Panc1 (cell line): Measurements from ENCODE around the gene GPR15. TPM values are rescaled to one million over a fixed set of nuclear protein-coding genes. Genes with fewer than 3 reads are reported as not detected.

ENCODE experiments used
- ATAC-seq: fragments of 200-7000 bp; cut with Tn5 transposase; 2 replicates; pipeline ENCODE4 v1.9.1; 2020; ENCODE audit warnings: mild to moderate bottlenecking, moderate library complexity
- BruUV-seq: library from RNA; stranded (reverse); fragments of 400-500 nt; replicated peaks from 2 replicates; lab custom pipeline; 2021; lab: Mats Ljungman, UMichigan
- CTCF ChIA-PET: fragments of 300-600 bp; sonication (Branson Sonifier 250); formaldehyde crosslinking; loops from one replicate; lab custom pipeline; 2022; ENCODE audit warnings: antibody characterized with exemption; lab: Charles Lee
- POLR2A ChIA-PET: fragments of 300-600 bp; sonication (Branson Sonifier 250); formaldehyde crosslinking; loops from one replicate; lab custom pipeline; 2022; ENCODE audit warnings: antibody characterized with exemption; lab: Charles Lee
- DNase-seq: peaks from one replicate; pipeline ENCODE4 v3.0.0-alpha.2; 2010; ENCODE audit warnings: low read depth, low spot score
- H3K27ac ChIP-seq: 2 replicates; pipeline ENCODE4 v1.5.1; 2011; ENCODE audit warnings: mild to moderate bottlenecking, low read length, inconsistent platforms
- H3K27me3 ChIP-seq: fragments of 200-500 bp; sonication (Bioruptor generic); 2 replicates; pipeline ENCODE4 v1.6.0; 2014; ENCODE audit warnings: low read length, inconsistent platforms; ENCODE audit not compliant: control insufficient read depth, insufficient read depth
- H3K36me3 ChIP-seq: fragments of 200-500 bp; sonication (Bioruptor generic); 2 replicates; pipeline ENCODE4 v1.5.1; 2014; ENCODE audit warnings: inconsistent platforms, mild to moderate bottlenecking, low read length, moderate library complexity; ENCODE audit not compliant: control insufficient read depth, insufficient read depth
- H3K4me1 ChIP-seq: 2 replicates; pipeline ENCODE4 v1.5.1; 2011; ENCODE audit warnings: inconsistent platforms, mild to moderate bottlenecking, low read length, moderate library complexity; ENCODE audit not compliant: control insufficient read depth, insufficient read depth
- H3K4me3 ChIP-seq, 2 experiments: 2 replicates each; pipeline ENCODE4 v1.5.1; 2011 to 2012; ENCODE audit warnings: low read depth in 2 of 2, low read length in 2 of 2, mild to moderate bottlenecking in 2 of 2, inconsistent platforms in 1 of 2, moderate library complexity in 1 of 2
- H3K9me3 ChIP-seq: fragments of 200-500 bp; sonication (Bioruptor generic); 2 replicates; pipeline ENCODE4 v1.5.1; 2014; ENCODE audit warnings: low read depth, mild to moderate bottlenecking, inconsistent platforms, low read length, moderate library complexity; ENCODE audit not compliant: control insufficient read depth, insufficient read depth
- POLR2AphosphoS5 ChIP-seq: IDR thresholded peaks from 2 replicates; pipeline ENCODE4 v1.6.1; 2012; ENCODE audit warnings: mild to moderate bottlenecking, low read depth, low read length, moderate library complexity
- SIN3A ChIP-seq: IDR thresholded peaks from 2 replicates; pipeline ENCODE4 v1.6.1; 2012; ENCODE audit warnings: low read depth, mild to moderate bottlenecking, low read length, moderate library complexity, borderline replicate concordance; ENCODE audit not compliant: insufficient read depth
- TCF7L2 ChIP-seq: IDR thresholded peaks from 2 replicates; pipeline ENCODE4 v1.6.1; 2011; ENCODE audit warnings: mild to moderate bottlenecking, low read depth, low read length, inconsistent platforms
- in situ Hi-C: cut with HindIII; loops from 2 replicates; pipeline ENCODE4 v1.10.0; 2016; ENCODE audit warnings: low sequenced_read_pairs, low pct_unique_long_range_greater_than_20kb
- intact Hi-C: fragments of 100-400 bp; cut with micrococcal nuclease; formaldehyde crosslinking; loops from one replicate; pipeline ENCODE4 v1.10.0; 2022; ENCODE audit not compliant: unreplicated experiment
- total RNA-seq: library from RNA; stranded (reverse); gene quantifications from one replicate; pipeline ENCODE4 v1.2.1, GENCODE V29; 2021; ENCODE audit not compliant: unreplicated experiment
- TF ChIP-seq, protein P1 (sequence below), 2 experiments: IDR thresholded peaks; 2 replicates each; pipeline ENCODE4 v1.6.1; 2011 to 2012; ENCODE audit warnings: low read depth in 2 of 2, control low read depth in 1 of 2, low read length in 1 of 2, mild to moderate bottlenecking in 1 of 2, moderate library complexity in 1 of 2; ENCODE audit not compliant: insufficient read depth in 1 of 2
- TF ChIP-seq, protein P2 (sequence below): fragments of 450-650 bp; IDR thresholded peaks from 2 replicates; pipeline ENCODE4 v1.5.1; 2017; ENCODE audit warnings: mild to moderate bottlenecking

GPR15 gene
- total RNA-seq, 1 experiment from 2014 or later = not detected

DNA sequence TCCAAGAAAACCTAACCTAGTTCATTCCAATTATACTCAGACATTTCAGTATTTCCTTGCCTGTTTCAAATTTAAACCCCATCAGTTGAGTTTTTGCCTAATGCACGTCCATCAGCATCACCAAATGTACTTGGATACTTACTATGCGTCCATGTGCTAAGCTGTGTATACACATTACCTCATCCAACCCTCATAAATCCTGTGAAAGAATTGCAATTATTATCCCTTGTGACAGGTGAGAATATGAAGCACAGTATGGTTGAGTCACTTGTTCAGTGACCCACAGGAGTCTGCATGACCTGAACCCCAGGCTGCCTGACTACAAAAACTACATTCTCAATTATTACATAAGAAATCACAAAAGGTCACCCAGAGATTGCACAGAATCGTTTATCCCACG lies 31.8 kb upstream of the GPR15 start:
- POLR2A ChIA-PET = no interaction called here
- H3K4me3 ChIP-seq = no peak overlapping the region
- no TSS peak for BruUV-seq
- H3K27me3 ChIP-seq = peaks cover 6% of the 10 kb centered on the region; the same call in 1 of the 2 replicates
- H3K9me3 ChIP-seq = no peaks in the 10 kb centered on the region
- in situ Hi-C loops = no loop called here
- CTCF ChIA-PET = no interaction called here
- H3K4me1 ChIP-seq = no peaks in the 10 kb centered on the region
- DNase-seq (no peak), ATAC-seq (no peak)
- intact Hi-C loops = no loop called here
- H3K27ac ChIP-seq = no peak overlapping the region
- no peaks in the 10 kb centered on the region for H3K36me3 ChIP-seq
- TF ChIP-seq SIN3A (no peak), POLR2AphosphoS5 (no peak), TCF7L2 (no peak)
- TF ChIP-seq, protein P1, sequence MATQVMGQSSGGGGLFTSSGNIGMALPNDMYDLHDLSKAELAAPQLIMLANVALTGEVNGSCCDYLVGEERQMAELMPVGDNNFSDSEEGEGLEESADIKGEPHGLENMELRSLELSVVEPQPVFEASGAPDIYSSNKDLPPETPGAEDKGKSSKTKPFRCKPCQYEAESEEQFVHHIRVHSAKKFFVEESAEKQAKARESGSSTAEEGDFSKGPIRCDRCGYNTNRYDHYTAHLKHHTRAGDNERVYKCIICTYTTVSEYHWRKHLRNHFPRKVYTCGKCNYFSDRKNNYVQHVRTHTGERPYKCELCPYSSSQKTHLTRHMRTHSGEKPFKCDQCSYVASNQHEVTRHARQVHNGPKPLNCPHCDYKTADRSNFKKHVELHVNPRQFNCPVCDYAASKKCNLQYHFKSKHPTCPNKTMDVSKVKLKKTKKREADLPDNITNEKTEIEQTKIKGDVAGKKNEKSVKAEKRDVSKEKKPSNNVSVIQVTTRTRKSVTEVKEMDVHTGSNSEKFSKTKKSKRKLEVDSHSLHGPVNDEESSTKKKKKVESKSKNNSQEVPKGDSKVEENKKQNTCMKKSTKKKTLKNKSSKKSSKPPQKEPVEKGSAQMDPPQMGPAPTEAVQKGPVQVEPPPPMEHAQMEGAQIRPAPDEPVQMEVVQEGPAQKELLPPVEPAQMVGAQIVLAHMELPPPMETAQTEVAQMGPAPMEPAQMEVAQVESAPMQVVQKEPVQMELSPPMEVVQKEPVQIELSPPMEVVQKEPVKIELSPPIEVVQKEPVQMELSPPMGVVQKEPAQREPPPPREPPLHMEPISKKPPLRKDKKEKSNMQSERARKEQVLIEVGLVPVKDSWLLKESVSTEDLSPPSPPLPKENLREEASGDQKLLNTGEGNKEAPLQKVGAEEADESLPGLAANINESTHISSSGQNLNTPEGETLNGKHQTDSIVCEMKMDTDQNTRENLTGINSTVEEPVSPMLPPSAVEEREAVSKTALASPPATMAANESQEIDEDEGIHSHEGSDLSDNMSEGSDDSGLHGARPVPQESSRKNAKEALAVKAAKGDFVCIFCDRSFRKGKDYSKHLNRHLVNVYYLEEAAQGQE (IDR thresholded peaks at IDR 0.05; ENCODE audit: insufficient read depth in 1 of 2, low read depth in 2 of 2, low read length in 1 of 2) = no peak
- TF ChIP-seq, protein P2, sequence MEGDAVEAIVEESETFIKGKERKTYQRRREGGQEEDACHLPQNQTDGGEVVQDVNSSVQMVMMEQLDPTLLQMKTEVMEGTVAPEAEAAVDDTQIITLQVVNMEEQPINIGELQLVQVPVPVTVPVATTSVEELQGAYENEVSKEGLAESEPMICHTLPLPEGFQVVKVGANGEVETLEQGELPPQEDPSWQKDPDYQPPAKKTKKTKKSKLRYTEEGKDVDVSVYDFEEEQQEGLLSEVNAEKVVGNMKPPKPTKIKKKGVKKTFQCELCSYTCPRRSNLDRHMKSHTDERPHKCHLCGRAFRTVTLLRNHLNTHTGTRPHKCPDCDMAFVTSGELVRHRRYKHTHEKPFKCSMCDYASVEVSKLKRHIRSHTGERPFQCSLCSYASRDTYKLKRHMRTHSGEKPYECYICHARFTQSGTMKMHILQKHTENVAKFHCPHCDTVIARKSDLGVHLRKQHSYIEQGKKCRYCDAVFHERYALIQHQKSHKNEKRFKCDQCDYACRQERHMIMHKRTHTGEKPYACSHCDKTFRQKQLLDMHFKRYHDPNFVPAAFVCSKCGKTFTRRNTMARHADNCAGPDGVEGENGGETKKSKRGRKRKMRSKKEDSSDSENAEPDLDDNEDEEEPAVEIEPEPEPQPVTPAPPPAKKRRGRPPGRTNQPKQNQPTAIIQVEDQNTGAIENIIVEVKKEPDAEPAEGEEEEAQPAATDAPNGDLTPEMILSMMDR = no peak

DNA sequence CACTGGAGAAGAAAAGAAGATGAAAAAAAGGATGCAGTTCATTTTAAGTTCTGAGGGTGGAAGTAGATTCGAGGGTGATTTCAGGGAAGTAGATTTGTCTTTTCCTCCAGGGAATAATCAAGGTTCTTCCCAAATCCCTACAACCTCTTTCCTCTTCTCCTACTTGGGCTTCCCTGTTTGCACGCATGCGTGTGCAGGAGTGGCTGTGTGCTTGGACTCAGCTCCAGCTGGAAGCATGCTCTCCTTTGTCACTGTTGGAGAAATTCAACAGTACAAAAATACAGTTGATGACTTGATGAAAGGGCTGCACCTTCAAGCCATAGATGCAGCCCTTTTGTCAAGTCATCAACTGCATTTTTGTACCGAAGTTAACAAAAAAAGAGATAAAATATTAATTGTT lies 30.5 kb upstream of the GPR15 start:
- no peaks in the 10 kb centered on the region for H3K9me3 ChIP-seq
- in situ Hi-C loops = no loop called here
- ChIA-PET POLR2A (no interaction called here), CTCF (no interaction called here)
- intact Hi-C loops = no loop called here
- peaks cover 6% of the 10 kb centered on the region; the same call in 1 of the 2 replicates for H3K27me3 ChIP-seq
- no peaks in the 10 kb centered on the region for H3K4me1 ChIP-seq
- TF ChIP-seq, protein P2 = no peak
- no peak for TF ChIP-seq TCF7L2
- ATAC-seq (no peak), DNase-seq (no peak)
- H3K4me3 ChIP-seq = no peak overlapping the region
- no peaks in the 10 kb centered on the region for H3K36me3 ChIP-seq
- no TSS peak for BruUV-seq
- H3K27ac ChIP-seq = no peak overlapping the region
